ENCODE results near the gene HIPK1.
"Not testable (repeated sequence)": the region's sequence is repeated elsewhere in the genome, so short reads cannot be mapped to it uniquely, and the experiment has no call there.

The HIPK1 gene

GRCh38 chr1:113983826-113984225, 54.7 kb downstream of the HIPK1 start:
- DNase-seq = no peak

GRCh38 chr1:113984710-113985109, 55.6 kb downstream of the HIPK1 start:
- DNase-seq = no peak

- no peak for DNase-seq
Measured at GRCh38 chr1:113986802-113987201, 57.7 kb downstream of the HIPK1 start.

- DNase-seq = no peak
Measured at GRCh38 chr1:113987259-113987658, 58.1 kb downstream of the HIPK1 start.

GRCh38 chr1:113990530-113990929, 61.4 kb downstream of the HIPK1 start:
- DNase-seq = no peak

- no peak for DNase-seq
Measured at GRCh38 chr1:113990961-113991360, 61.8 kb downstream of the HIPK1 start.

GRCh38 chr1:113991467-113991997, 62.4 kb downstream of the HIPK1 start:
- DNase-seq = no peak

GRCh38 chr1:113993072-113993471, 63.9 kb downstream of the HIPK1 start:
- no peak for DNase-seq

- DNase-seq = no peak
Measured at GRCh38 chr1:113993766-113994165, 64.6 kb downstream of the HIPK1 start.

- no peak for DNase-seq
Measured at GRCh38 chr1:113995382-113995781, 66.3 kb downstream of the HIPK1 start.

- no peak for DNase-seq
Measured at GRCh38 chr1:113998361-113998760, 69.2 kb downstream of the HIPK1 start.

GRCh38 chr1:113999233-113999632, 70.1 kb downstream of the HIPK1 start:
- DNase-seq = no peak

GRCh38 chr1:113999799-114000198, 70.7 kb downstream of the HIPK1 start:
- DNase-seq = no peak

GRCh38 chr1:114000406-114000805, 71.3 kb downstream of the HIPK1 start:
- no peak for DNase-seq

GRCh38 chr1:114002492-114003239, 73.5 kb downstream of the HIPK1 start:
- no peak for DNase-seq

- DNase-seq = no peak
Measured at GRCh38 chr1:114003431-114003830, 74.3 kb downstream of the HIPK1 start.

GRCh38 chr1:114006825-114007224, 77.7 kb downstream of the HIPK1 start:
- not testable (repeated sequence) for DNase-seq

- no peak for DNase-seq
Measured at GRCh38 chr1:114008480-114008941, 79.4 kb downstream of the HIPK1 start.

- no peak for DNase-seq
Measured at GRCh38 chr1:114008993-114009392, 79.9 kb downstream of the HIPK1 start.

GRCh38 chr1:114009393-114009792, 80.3 kb downstream of the HIPK1 start:
- no peak for DNase-seq

- DNase-seq = no peak
Measured at GRCh38 chr1:114010433-114011184, 81.5 kb downstream of the HIPK1 start.

GRCh38 chr1:114011796-114012195, 82.7 kb downstream of the HIPK1 start:
- DNase-seq = no peak

GRCh38 chr1:114015075-114015474, 86.0 kb downstream of the HIPK1 start:
- no peak for DNase-seq

- not testable (repeated sequence) for DNase-seq
Measured at GRCh38 chr1:114019724-114020123, 90.6 kb downstream of the HIPK1 start.
